ENCODE results near the gene MAPK8IP3. TPM values are rescaled to one million over a fixed set of nuclear protein-coding genes. Genes with fewer than 3 reads are reported as not detected.

MAPK8IP3 gene
- total RNA-seq, 1 donor from 2014 or later: 77.3 TPM

- H3K4me3 ChIP-seq: no peak overlapping the region
- intact Hi-C loops (cut with DNase I): no loop called here
- no peaks in the 10 kb centered on the region for H3K4me1 ChIP-seq
- no peak for ATAC-seq
- peak; percentile 63 for DNase-seq
- H3K36me3 ChIP-seq: peaks cover 22% of the 10 kb centered on the region
- no peak overlapping the region for H3K27ac ChIP-seq
- TF ChIP-seq CTCF (IDR thresholded peaks at IDR 0.05): no peak
- H3K27me3 ChIP-seq: no peaks in the 10 kb centered on the region
- H3K9me3 ChIP-seq: no peaks in the 10 kb centered on the region
Measured at GRCh38 chr16:1791943-1792812, 86.2 kb downstream of the MAPK8IP3 start.

GRCh38 chr16:1792836-1793577 is 87.0 kb downstream of the MAPK8IP3 start:
- ATAC-seq: no peak
- H3K4me3 ChIP-seq: peak overlapping the region; percentile 29
- no peaks in the 10 kb centered on the region for H3K9me3 ChIP-seq
- H3K27me3 ChIP-seq: no peaks in the 10 kb centered on the region
- no peak for TF ChIP-seq CTCF (IDR thresholded peaks at IDR 0.05)
- H3K27ac ChIP-seq: no peak overlapping the region
- intact Hi-C loops (cut with DNase I): no loop called here
- H3K4me1 ChIP-seq: no peaks in the 10 kb centered on the region
- H3K36me3 ChIP-seq: peaks cover 15% of the 10 kb centered on the region
- peak; percentile 66 for DNase-seq

GRCh38 chr16:1793578-1794220 is 87.7 kb downstream of the MAPK8IP3 start, which contains the start of gene IGFALS:
Gene IGFALS, minus strand, starts transcription at chr16:1793705. Its CDS starts 53 bp downstream, at chr16:1793652.
- DNase-seq: peak; percentile 74
- peak; percentile 74 for ATAC-seq
- no peak for TF ChIP-seq CTCF (IDR thresholded peaks at IDR 0.05)
- no peaks in the 10 kb centered on the region for H3K27me3 ChIP-seq
- H3K4me1 ChIP-seq: no peaks in the 10 kb centered on the region
- intact Hi-C loops (cut with DNase I): no loop called here
- no peaks in the 10 kb centered on the region for H3K9me3 ChIP-seq
- peak within 1 kb of the TSS; percentile 51 for H3K27ac ChIP-seq
- peaks cover 8% of the 10 kb centered on the region for H3K36me3 ChIP-seq
- H3K4me3 ChIP-seq: peak within 1 kb of the TSS; percentile 29

GRCh38 chr16:1794221-1794871 is 88.4 kb downstream of the MAPK8IP3 start:
- peak; percentile 79 for ATAC-seq
- DNase-seq: peak; percentile 82
- peak overlapping the region; percentile 51 for H3K27ac ChIP-seq

More at GRCh38 chr16:1794221-1794871, 88.4 kb downstream of the MAPK8IP3 start:
- Histone ChIP-seq H3K4me3 (peak overlapping the region; percentile 29), H3K27me3 (no peaks in the 10 kb centered on the region), H3K4me1 (no peaks in the 10 kb centered on the region), H3K36me3 (peaks cover 2% of the 10 kb centered on the region), H3K9me3 (no peaks in the 10 kb centered on the region)
- intact Hi-C loops (cut with DNase I): no loop called here
- TF ChIP-seq CTCF (IDR thresholded peaks at IDR 0.05): no peak

Measured in upper lobe of right lung (tissue), 1 donor.